Measurements from ENCODE around the gene HTR1E. TPM values are rescaled to one million over a fixed set of nuclear protein-coding genes. Genes with fewer than 3 reads are reported as not detected.

The HTR1E gene
- total and polyA plus RNA-seq, 9 of the 15 experiments (the other 6 are each of a cell fraction or from before 2014, with no cell fraction given): not detected

GRCh38 chr6:86913795-86914194 lies 23.5 kb upstream of the HTR1E start:
- no peak for ATAC-seq
- Histone ChIP-seq H3K79me2 (ENCODE audit: control insufficient read depth, insufficient read depth, low read length) (no peaks in the 10 kb centered on the region), H3K9me1 (ENCODE audit: control insufficient read depth, insufficient read depth, low read length) (no peaks in the 10 kb centered on the region), H3K36me3 (ENCODE audit: control insufficient read depth, insufficient read depth, low read length) (no peaks in the 10 kb centered on the region), H3K27ac (ENCODE audit: extremely low read depth, low read depth, low read length) (no peak overlapping the region), H4K20me1 (replicated peaks; ENCODE audit: control insufficient read depth, insufficient read depth, low read length) (no peaks in the 10 kb centered on the region), H2AFZ (ENCODE audit: low read depth, low read length) (no peak overlapping the region), H3K9ac (ENCODE audit: insufficient read depth in 1 of 2, low read depth in 2 of 2, low read length in 2 of 2) (no peak overlapping the region), H3K4me2 (ENCODE audit: insufficient read depth, low read length) (no peak overlapping the region), H3K9me3 (replicated peaks; ENCODE audit: control insufficient read depth, insufficient read depth, low read depth, low read length) (no peaks in the 10 kb centered on the region), H3K4me3 (no peak overlapping the region), H3K4me1 (replicated peaks in 1 of 2; ENCODE audit: control insufficient read depth in 2 of 2, insufficient read depth in 2 of 2, low read length in 2 of 2) (no peaks in the 10 kb centered on the region), H3K27me3 (ENCODE audit: control insufficient read depth in 2 of 2, insufficient read depth in 2 of 2, low read length in 2 of 2) (no peaks in the 10 kb centered on the region)
- 3% methylated on average over 2 of the region's 2 CpGs for WGBS (ENCODE audit: insufficient coverage, low coverage, missing lambda C conversion rate)
- ChIA-PET CTCF (ENCODE audit: low intra/inter-chr PET ratio) (no interaction called here), POLR2A (no interaction called here)
- intact Hi-C loops (cut with micrococcal nuclease) (no loop called here), in situ Hi-C loops (cut with MboI) (no loop called here)
- FAIRE-seq: no peak
- BruUV-seq (replicated peaks): no TSS peak
- no peak for DNase-seq (ENCODE audit: extremely low read depth in 1 of 4, low spot score in 3 of 4)
- no peak for TF ChIP-seq PATZ1 (CRISPR knock-in tag; IDR thresholded peaks at IDR 0.05; ENCODE audit: borderline replicate concordance)
- TF ChIP-seq ZMIZ1 (IDR thresholded peaks at IDR 0.05; ENCODE audit: low read depth in 2 of 2, low read length in 2 of 2): no peak
- no peak for TF ChIP-seq LEF1 (IDR thresholded peaks at IDR 0.05)
- no peak for TF ChIP-seq PKNOX1 (IDR thresholded peaks at IDR 0.05)
- no peak for TF ChIP-seq E2F5 (CRISPR knock-in tag; IDR thresholded peaks at IDR 0.05)
- TF ChIP-seq SIN3B (IDR thresholded peaks at IDR 0.05; ENCODE audit: low read depth): no peak
- no peak for TF ChIP-seq E2F3 (CRISPR knock-in tag; IDR thresholded peaks at IDR 0.05)
- no peak for TF ChIP-seq SAFB (IDR thresholded peaks at IDR 0.05; ENCODE audit: borderline replicate concordance, low read depth, low read length)
- no peak for TF ChIP-seq SMARCA4 (IDR thresholded peaks at IDR 0.05)
- no peak for TF ChIP-seq NFYB (IDR thresholded peaks at IDR 0.05; ENCODE audit: extremely low read depth, insufficient read length)
- TF ChIP-seq ZZZ3 (IDR thresholded peaks at IDR 0.05): no peak
- TF ChIP-seq FOXP4 (CRISPR knock-in tag; IDR thresholded peaks at IDR 0.05; ENCODE audit: borderline replicate concordance): no peak
- TF ChIP-seq ATF1 (CRISPR knock-in tag; IDR thresholded peaks at IDR 0.05): no peak
- TF ChIP-seq ATF1 (tag; IDR thresholded peaks at IDR 0.05): no peak
- TF ChIP-seq FOXP1 (CRISPR knock-in tag; IDR thresholded peaks at IDR 0.05): no peak
